Naive thymus-derived CD8-positive, alpha-beta T cell (primary cell): Measurements from ENCODE around the gene JAZF1. TPM values are rescaled to one million over a fixed set of nuclear protein-coding genes. Genes with fewer than 3 reads are reported as not detected.

Experiments
- ATAC-seq, 2 donors: fragments of 150-1000 bp; cut with Tn5 transposase in 1 of 2; sonication (Bioruptor Pico), chemical (Tn5 transposase) in 1 of 2; 1 replicate in 1 of 2; 2 replicates in 1 of 2; pipeline ENCODE4 v1.10.0; 2021; ENCODE audit warnings: mild to moderate bottlenecking in 2 of 2, moderate library complexity in 2 of 2
- POLR2A ChIA-PET: fragments of 350-600 bp; sonication (Branson Sonifier 250); formaldehyde crosslinking; loops from one replicate; lab custom pipeline; 2021; ENCODE audit warnings: antibody characterized with exemption; lab: Charles Lee
- DNase-seq, 10 donors: peaks; one replicate each; pipeline versions ENCODE4 v3.0.0 to v3.0.0-alpha.2; 2020 to 2022
- H3K27ac Mint-ChIP-seq, 10 donors: one replicate each; pipeline ENCODE4 v1.8.0; 2020 to 2022; ENCODE audit warnings: mild to moderate bottlenecking in 10 of 10, mixed read lengths in 10 of 10, moderate library complexity in 4 of 10, inconsistent platforms in 1 of 10
- H3K27me3 Mint-ChIP-seq, 5 donors: one replicate each; pipeline ENCODE4 v1.8.0; 2021 to 2022; ENCODE audit warnings: mixed read lengths in 5 of 5
- H3K36me3 Mint-ChIP-seq, 3 donors: one replicate each; pipeline ENCODE4 v1.8.0; 2020 to 2022; ENCODE audit warnings: mixed read lengths in 3 of 3, mild to moderate bottlenecking in 2 of 3, inconsistent platforms in 1 of 3
- H3K4me1 Mint-ChIP-seq, 4 donors: one replicate each; pipeline ENCODE4 v1.8.0; 2021 to 2022; ENCODE audit warnings: mixed read lengths in 4 of 4
- H3K4me3 Mint-ChIP-seq, 10 donors: one replicate each; pipeline ENCODE4 v1.8.0; 2020 to 2022; ENCODE audit warnings: mild to moderate bottlenecking in 10 of 10, mixed read lengths in 10 of 10, moderate library complexity in 6 of 10, inconsistent platforms in 1 of 10
- H3K9me3 Mint-ChIP-seq, 9 donors: one replicate each; pipeline ENCODE4 v1.8.0; 2020 to 2022; ENCODE audit warnings: mixed read lengths in 9 of 9, mild to moderate bottlenecking in 3 of 9, inconsistent platforms in 1 of 9, moderate library complexity in 1 of 9
- polyA plus RNA-seq, 3 donors: library from polyadenylated mRNA; unstranded; fragments of 300-500 nt; fragmentation: Illumina TruSeq; gene quantifications; one replicate each; pipeline ENCODE4 v1.2.3, GENCODE V29; 2021
- total RNA-seq, 8 experiments: library from RNA in 2 of 8; stranded (reverse) in 2 of 8; gene quantifications; one replicate each; pipeline ENCODE4 v1.2.3 and lab custom pipeline; 2021 to 2026

JAZF1 gene
- total and polyA plus RNA-seq, 5 experiments from 2014 or later = 1.4 to 8.6 (median 3.6) TPM

DNA sequence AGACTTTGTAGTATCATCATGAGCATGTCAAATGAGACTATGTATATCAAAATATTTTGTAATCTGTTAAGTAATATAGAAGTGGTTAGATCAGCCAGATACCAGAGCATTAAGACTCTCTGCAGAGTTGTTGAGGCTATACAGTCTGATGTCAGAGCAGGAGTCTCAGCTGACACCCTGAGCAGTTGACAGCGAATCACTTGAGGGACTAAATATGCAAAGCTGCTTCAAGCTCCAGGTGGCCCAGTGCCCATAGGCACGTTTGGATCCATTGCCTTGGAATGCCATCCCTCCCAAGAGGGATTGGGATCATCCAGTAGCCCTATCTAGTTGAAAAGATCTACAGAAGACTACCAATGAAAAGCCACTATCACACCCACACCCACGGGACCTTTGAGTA lies 230.5 kb downstream of the JAZF1 start:
- H3K27ac Mint-ChIP-seq = peak overlapping the region in 2 of 10 donors; percentile 4 to 16
- POLR2A ChIA-PET = no interaction called here
- no peak overlapping the region for H3K4me3 Mint-ChIP-seq
- H3K9me3 Mint-ChIP-seq = no peaks in the 10 kb centered on the region
- peaks cover 0 to 2% (median 0%) of the 10 kb centered on the region in 5 donors for H3K27me3 Mint-ChIP-seq
- peaks cover 8 to 36% (median 24%) of the 10 kb centered on the region in 4 donors for H3K4me1 Mint-ChIP-seq
- peaks cover 0 to 7% (median 0%) of the 10 kb centered on the region in 3 donors for H3K36me3 Mint-ChIP-seq
- ATAC-seq = no peak
- no peak for DNase-seq

DNA sequence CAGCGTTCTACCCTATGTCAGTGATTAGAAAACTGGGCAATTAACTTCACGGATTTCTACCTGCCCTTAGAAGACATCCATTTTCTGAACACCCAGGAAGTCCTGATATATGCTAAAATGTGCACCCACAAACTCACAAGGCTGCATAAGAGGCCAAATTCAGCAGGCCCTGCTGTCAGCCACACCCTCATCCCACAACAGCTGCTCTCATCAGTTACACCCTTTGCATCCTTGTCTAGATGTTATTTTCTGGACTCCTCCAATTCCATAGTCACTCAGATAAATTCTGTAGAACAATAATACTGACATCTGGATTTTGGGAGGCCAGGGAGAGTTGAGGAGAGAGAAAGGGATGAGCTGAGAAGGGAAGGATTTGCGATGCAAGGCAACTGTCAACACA lies 231.7 kb downstream of the JAZF1 start:
- no peaks in the 10 kb centered on the region for H3K9me3 Mint-ChIP-seq
- ATAC-seq (no peak), DNase-seq (no peak)
- H3K36me3 Mint-ChIP-seq = peaks cover 0 to 7% (median 2%) of the 10 kb centered on the region in 3 donors
- no peak overlapping the region for H3K4me3 Mint-ChIP-seq
- peaks cover 0 to 2% (median 0%) of the 10 kb centered on the region in 5 donors for H3K27me3 Mint-ChIP-seq
- POLR2A ChIA-PET = no interaction called here
- H3K4me1 Mint-ChIP-seq = peaks cover 5 to 29% (median 21%) of the 10 kb centered on the region in 4 donors
- H3K27ac Mint-ChIP-seq = no peak overlapping the region

DNA sequence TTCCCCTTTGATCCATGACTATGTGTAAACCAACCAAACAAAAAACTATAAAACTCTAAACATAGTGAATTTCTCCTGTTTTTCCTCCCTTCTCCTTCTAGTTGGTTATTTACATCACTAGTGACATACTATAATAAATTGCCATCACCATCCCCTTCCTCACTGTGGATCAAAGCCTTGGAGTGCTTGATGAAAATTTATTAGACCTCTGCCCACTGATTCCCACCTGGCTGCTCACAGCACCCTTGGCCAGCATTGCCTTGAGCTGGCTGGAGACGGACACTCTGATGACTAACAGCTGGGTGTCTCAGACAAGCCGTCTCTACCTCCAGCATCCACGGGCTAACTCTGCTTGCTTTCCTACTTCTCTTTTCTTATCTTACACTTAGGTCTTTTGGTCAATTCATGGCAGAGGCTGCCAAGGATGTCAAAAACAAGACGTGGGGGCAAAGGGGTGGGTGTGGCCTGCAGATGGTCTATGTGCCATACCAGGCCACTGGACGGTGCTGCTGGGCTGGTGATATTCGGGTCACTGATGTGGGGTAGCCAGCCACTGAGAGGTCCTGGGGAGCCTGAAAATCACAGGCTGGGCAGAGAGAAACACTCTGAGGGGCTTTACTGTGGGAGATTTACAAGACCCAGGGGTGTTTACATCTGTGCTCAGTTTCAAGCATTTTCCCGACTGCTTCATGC lies 232.9 kb downstream of the JAZF1 start:
- peak overlapping the region in 1 of 10 donors; percentile 24 for H3K27ac Mint-ChIP-seq

GRCh38 chr7:27946351-27946750 lies 234.2 kb downstream of the JAZF1 start:
- ATAC-seq (no peak), DNase-seq (no peak)
- H3K4me3 Mint-ChIP-seq = no peak overlapping the region
- H3K27ac Mint-ChIP-seq = no peak overlapping the region
- peaks cover 0 to 2% (median 0%) of the 10 kb centered on the region in 5 donors for H3K27me3 Mint-ChIP-seq
- POLR2A ChIA-PET = no interaction called here
- no peaks in the 10 kb centered on the region for H3K9me3 Mint-ChIP-seq
- H3K4me1 Mint-ChIP-seq = peaks cover 0 to 8% (median under 1%) of the 10 kb centered on the region in 4 donors
- peaks cover 2 to 11% (median 3%) of the 10 kb centered on the region in 3 donors for H3K36me3 Mint-ChIP-seq

More for the DNA sequence above, 232.9 kb downstream of the JAZF1 start:
- Mint-ChIP-seq H3K9me3 (no peaks in the 10 kb centered on the region), H3K4me1 (peaks cover 4 to 18% (median 12%) of the 10 kb centered on the region in 4 donors), H3K27me3 (peaks cover 0 to 2% (median 0%) of the 10 kb centered on the region in 5 donors), H3K4me3 (no peak overlapping the region), H3K36me3 (peaks cover 0 to 7% (median 2%) of the 10 kb centered on the region in 3 donors)
- DNase-seq = no peak
- ATAC-seq = no peak
- POLR2A ChIA-PET = no interaction called here

DNA sequence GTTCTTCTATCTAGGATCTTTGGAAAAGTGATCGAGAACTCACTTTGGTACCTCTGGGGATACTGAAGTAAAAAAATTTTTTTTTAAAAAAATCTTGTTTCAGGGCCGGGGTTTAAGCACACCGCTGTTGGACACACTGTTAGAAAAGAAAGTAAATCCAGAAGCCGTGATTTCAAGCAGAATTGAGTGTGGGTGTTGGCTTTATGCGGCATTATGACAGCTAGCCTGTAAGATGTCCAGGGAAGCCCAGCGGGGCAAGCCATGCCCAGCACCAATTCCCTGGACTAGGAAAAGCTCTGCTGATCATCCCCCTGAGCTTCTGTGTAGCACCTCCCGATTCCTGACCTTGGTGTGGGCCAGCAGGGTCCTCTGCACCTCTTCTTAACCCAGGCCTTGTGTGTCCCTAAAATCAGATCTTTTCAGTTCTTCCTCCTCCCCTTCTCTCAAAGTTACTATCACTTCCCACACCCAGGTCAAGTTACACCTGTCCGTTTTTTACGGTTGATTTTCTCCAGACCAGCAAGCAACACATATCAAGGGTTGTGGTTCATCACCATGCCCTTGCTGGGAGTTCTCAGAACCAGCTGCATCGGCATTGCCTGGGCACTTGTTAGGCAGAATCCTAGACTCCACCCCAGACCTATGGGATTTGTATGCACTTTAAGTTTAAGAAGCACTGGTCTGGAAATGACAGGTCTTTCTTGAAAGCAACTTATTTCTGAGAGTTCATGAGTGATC lies 235.4 kb downstream of the JAZF1 start:
- POLR2A ChIA-PET = no interaction called here
- H3K27me3 Mint-ChIP-seq = peaks cover 0 to 2% (median under 1%) of the 10 kb centered on the region in 5 donors
- H3K4me1 Mint-ChIP-seq = peaks cover 0 to 6% (median 1%) of the 10 kb centered on the region in 4 donors
- H3K9me3 Mint-ChIP-seq = no peaks in the 10 kb centered on the region
- peaks cover 3 to 19% (median 10%) of the 10 kb centered on the region in 3 donors for H3K36me3 Mint-ChIP-seq
- ATAC-seq = no peak
- no peak overlapping the region for H3K27ac Mint-ChIP-seq
- DNase-seq = no peak
- no peak overlapping the region for H3K4me3 Mint-ChIP-seq

DNA sequence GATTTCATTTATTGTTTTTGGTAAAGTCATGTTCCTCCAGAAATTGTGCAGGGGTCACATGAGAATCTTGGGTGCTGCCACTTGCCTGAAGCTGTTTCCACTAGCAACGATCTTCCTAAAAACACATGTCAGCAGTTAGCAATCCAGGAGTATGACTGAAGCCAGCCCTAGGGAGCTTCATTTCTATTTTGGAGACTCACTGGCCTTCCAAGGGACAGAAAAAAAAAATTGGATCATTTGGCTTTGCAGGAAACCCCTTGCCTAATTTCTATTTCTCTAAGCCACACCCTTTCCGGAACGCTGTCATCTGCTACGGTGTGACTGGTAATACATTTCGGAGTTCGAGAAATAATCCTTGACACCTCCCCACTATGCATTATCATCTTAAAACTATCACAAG lies 236.0 kb downstream of the JAZF1 start:
- POLR2A ChIA-PET = no interaction called here
- Mint-ChIP-seq H3K27ac (no peak overlapping the region), H3K36me3 (peaks cover 6 to 21% (median 10%) of the 10 kb centered on the region in 3 donors), H3K27me3 (peaks cover 0 to 4% (median 0%) of the 10 kb centered on the region in 5 donors), H3K9me3 (no peaks in the 10 kb centered on the region), H3K4me1 (peaks cover 0 to 4% (median under 1%) of the 10 kb centered on the region in 4 donors), H3K4me3 (no peak overlapping the region)
- DNase-seq = no peak
- no peak for ATAC-seq

- Mint-ChIP-seq H3K4me3 (no peak overlapping the region), H3K27ac (no peak overlapping the region), H3K4me1 (peaks cover 0 to 2% (median 0%) of the 10 kb centered on the region in 4 donors), H3K27me3 (peaks cover 0 to 4% (median 0%) of the 10 kb centered on the region in 5 donors), H3K9me3 (no peaks in the 10 kb centered on the region), H3K36me3 (peaks cover 6 to 17% (median 10%) of the 10 kb centered on the region in 3 donors)
- ATAC-seq = no peak
- POLR2A ChIA-PET = no interaction called here
- DNase-seq = no peak
Observed at GRCh38 chr7:27943241-27943640, 237.4 kb downstream of the JAZF1 start.

- POLR2A ChIA-PET = no interaction called here
Observed at GRCh38 chr7:27942711-27943110, 237.9 kb downstream of the JAZF1 start.

DNA sequence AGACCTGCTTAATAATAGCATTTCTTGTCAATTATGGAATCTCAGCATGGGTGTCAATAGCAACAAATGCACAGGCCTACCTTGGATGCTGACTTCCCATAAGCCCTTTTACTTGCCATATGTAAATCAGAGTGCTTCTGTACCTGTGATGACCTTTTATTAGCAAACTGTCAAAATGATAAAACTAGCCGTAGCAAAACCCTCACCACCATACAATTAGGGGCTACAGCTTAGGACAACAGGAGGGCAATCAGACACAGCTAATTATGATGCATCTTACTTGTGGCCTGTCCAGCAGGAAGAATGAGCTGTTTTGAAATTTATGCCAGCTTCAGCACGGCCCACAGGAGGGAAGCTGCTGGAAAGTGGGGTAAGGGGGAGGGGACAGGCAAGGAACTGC lies 239.1 kb downstream of the JAZF1 start:
- H3K4me1 Mint-ChIP-seq = peaks cover 0 to 2% (median 0%) of the 10 kb centered on the region in 4 donors
- ATAC-seq = no peak
- no peak overlapping the region for H3K4me3 Mint-ChIP-seq
- peaks cover 6 to 17% (median 10%) of the 10 kb centered on the region in 3 donors for H3K36me3 Mint-ChIP-seq
- H3K9me3 Mint-ChIP-seq = no peaks in the 10 kb centered on the region
- H3K27ac Mint-ChIP-seq = no peak overlapping the region
- DNase-seq = no peak
- peaks cover 0 to 4% (median 0%) of the 10 kb centered on the region in 5 donors for H3K27me3 Mint-ChIP-seq
- POLR2A ChIA-PET = no interaction called here

More at GRCh38 chr7:27942711-27943110, 237.9 kb downstream of the JAZF1 start:
- Mint-ChIP-seq H3K27me3 (peaks cover 0 to 4% (median 0%) of the 10 kb centered on the region in 5 donors), H3K27ac (no peak overlapping the region), H3K36me3 (peaks cover 6 to 17% (median 10%) of the 10 kb centered on the region in 3 donors), H3K4me3 (no peak overlapping the region), H3K9me3 (no peaks in the 10 kb centered on the region), H3K4me1 (peaks cover 0 to 2% (median 0%) of the 10 kb centered on the region in 4 donors)
- DNase-seq = no peak
- no peak for ATAC-seq

DNA sequence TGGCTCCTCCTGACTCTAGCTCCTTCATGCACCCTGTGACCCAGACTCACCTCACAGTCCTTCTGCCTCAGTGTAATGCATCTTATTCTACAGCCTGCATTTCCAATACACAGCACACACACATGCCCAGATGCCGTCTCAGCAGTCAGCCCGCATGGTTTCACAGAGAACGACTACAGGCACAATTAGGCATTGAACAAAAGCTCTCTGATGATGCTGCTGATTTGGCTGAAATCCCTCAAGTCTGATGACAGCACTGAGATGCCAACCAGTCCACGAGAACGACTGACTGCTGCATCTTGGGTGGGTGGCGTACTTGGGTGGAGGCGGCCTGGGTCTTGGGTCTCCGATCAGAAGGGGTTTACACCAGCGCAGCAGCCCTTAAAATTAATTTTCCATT lies 240.3 kb downstream of the JAZF1 start:
- POLR2A ChIA-PET = no interaction called here
- ATAC-seq (no peak), DNase-seq (no peak)
- Mint-ChIP-seq H3K4me1 (peaks cover 0 to 2% (median 0%) of the 10 kb centered on the region in 4 donors), H3K27ac (peak overlapping the region in 2 of 10 donors; percentile 43 to 49), H3K36me3 (peaks cover 6 to 17% (median 10%) of the 10 kb centered on the region in 3 donors), H3K27me3 (peaks cover 0 to 4% (median 0%) of the 10 kb centered on the region in 5 donors), H3K4me3 (no peak overlapping the region), H3K9me3 (no peaks in the 10 kb centered on the region)

DNA sequence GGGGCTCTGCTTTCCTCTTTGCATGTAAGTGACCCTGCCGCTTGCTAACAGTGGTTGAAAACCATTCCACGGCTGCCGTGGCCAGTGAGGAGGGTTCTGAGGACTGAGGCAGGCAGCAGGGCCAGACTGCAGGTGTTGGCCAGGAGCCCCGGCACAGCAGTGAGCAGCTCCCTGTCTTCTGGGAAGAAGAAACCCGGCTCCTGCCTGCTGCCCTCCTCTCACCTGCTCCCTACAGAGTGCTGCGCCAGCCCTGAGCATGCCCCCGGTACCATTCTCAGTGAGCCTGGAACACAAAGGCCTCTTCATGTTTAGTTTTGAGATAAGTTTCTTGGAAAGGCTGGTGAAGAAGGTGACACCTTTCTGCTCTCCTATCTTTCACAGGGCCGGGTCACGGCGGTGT lies 240.7 kb downstream of the JAZF1 start:
- Mint-ChIP-seq H3K4me3 (no peak overlapping the region), H3K27me3 (peaks cover 0 to 4% (median 0%) of the 10 kb centered on the region in 5 donors), H3K4me1 (peaks cover 0 to 2% (median 0%) of the 10 kb centered on the region in 4 donors), H3K36me3 (peaks cover 6 to 17% (median 10%) of the 10 kb centered on the region in 3 donors), H3K27ac (no peak overlapping the region), H3K9me3 (no peaks in the 10 kb centered on the region)
- DNase-seq (no peak), ATAC-seq (no peak)
- POLR2A ChIA-PET = no interaction called here

DNA sequence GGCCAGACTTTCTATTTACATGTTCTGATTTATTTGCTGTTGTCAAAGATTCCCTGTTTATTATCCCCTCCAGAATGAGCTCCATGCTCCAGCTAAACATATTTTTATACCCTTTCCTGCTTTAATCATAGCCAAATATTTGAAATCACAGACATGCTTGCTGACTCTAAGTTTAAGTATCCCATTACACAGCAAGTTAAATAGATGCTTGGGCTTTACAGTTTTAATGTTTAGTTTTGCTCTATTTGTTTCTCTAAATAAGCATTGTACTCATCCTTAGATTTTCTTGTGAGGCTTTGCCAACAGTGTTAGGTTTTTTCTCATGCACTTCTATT lies 243.9 kb downstream of the JAZF1 start:
- DNase-seq = no peak
- POLR2A ChIA-PET = no interaction called here
- peaks cover 4 to 19% (median 10%) of the 10 kb centered on the region in 3 donors for H3K36me3 Mint-ChIP-seq
- H3K4me3 Mint-ChIP-seq = no peak overlapping the region
- ATAC-seq = no peak
- no peaks in the 10 kb centered on the region for H3K9me3 Mint-ChIP-seq
- H3K4me1 Mint-ChIP-seq = peaks cover 0 to 2% (median 0%) of the 10 kb centered on the region in 4 donors
- no peak overlapping the region for H3K27ac Mint-ChIP-seq
- H3K27me3 Mint-ChIP-seq = peaks cover 0 to 4% (median 0%) of the 10 kb centered on the region in 5 donors
